Measurements from ENCODE around the gene GFY.
"Not testable (repeated sequence)": the region's sequence is repeated elsewhere in the genome, so short reads cannot be mapped to it uniquely, and the experiment has no call there.

Gene GFY

DNA sequence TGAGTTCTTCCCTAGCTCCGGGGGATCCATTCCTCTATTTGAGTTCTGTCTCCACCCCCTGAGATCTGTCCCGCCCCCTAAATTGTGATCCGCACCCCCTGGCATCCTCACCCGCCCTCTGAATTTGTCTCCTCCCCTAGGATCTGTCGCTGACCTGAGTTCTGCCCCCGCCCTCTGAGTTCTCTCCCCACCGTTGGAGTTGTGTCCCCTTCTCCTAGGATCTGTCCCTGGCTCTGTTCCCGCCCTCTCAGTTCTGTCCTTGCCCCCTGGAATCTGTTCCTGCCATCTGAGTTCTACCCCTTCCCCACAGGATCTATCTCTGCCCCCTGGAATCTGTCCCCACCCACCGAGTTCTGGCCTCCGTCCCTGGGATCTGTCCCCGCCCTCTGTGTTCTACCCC, 17.2 kb downstream of the GFY start:
- no peaks in the 10 kb centered on the region for H3K9me3 ChIP-seq (ENCODE audit: control insufficient read depth in 5 of 5, low read length in 5 of 5)
- peaks cover 0 to 9% (median 3%) of the 10 kb centered on the region in 5 donors for H3K36me3 ChIP-seq (ENCODE audit: control insufficient read depth in 5 of 5, insufficient read depth in 5 of 5, low read length in 5 of 5)
- no peak overlapping the region for H3K9ac ChIP-seq (ENCODE audit: low read length in 5 of 5)
- H3K4me3 ChIP-seq (ENCODE audit: low read depth in 1 of 5, low read length in 5 of 5) = peak overlapping the region; percentile 41 to 82 (median 57)
- H3K27me3 ChIP-seq (ENCODE audit: control insufficient read depth in 5 of 5, insufficient read depth in 4 of 5, low read length in 5 of 5) = peaks cover 25 to 40% (median 32%) of the 10 kb centered on the region in 5 donors
- peaks cover 3 to 33% (median 19%) of the 10 kb centered on the region in 5 donors for H3K4me1 ChIP-seq (ENCODE audit: control insufficient read depth in 5 of 5, insufficient read depth in 5 of 5, low read length in 5 of 5)
- no peak overlapping the region for H3K27ac ChIP-seq (ENCODE audit: low read depth, low read length)

DNA sequence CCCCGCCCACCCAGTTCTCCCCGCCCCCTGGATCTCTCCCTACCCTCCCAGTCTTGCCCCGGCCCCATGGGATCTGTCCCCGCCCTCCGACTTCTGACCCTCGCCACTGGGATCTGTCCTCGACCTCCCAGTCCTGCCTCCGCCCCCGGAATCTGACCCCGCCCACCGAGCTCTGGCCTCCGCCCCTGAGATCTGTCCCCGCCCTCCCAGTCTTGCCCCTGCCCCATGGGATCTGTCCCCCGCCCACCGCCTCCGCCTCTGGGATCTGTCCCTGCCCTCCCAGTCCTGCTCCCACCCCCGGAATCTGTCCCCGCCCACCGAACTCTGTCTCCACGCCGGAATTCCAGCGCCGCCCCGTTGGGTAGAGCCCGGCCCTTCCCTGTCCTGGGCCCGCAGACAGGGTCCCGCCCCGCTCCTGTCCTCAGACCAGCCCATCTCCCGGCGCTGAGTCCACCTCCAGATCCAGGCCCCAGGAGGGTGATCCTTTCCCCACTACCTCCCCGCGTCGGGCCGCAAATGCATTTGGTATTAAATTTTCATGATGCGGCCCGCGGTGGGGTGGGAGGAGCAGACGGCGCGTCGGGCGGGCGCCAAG, 17.7 kb downstream of the GFY start:
- peak overlapping the region in 4 of 5 donors; percentile 48 to 71 (median 61) for H3K9ac ChIP-seq (ENCODE audit: low read length in 5 of 5)
- H3K9me3 ChIP-seq (ENCODE audit: control insufficient read depth in 5 of 5, low read length in 5 of 5) = no peaks in the 10 kb centered on the region
- peak overlapping the region; percentile 67 for H3K27ac ChIP-seq (ENCODE audit: low read depth, low read length)
- peak overlapping the region; percentile 58 to 82 (median 76) for H3K4me3 ChIP-seq (ENCODE audit: low read depth in 1 of 5, low read length in 5 of 5)
- peaks cover 3 to 39% (median 22%) of the 10 kb centered on the region in 5 donors for H3K4me1 ChIP-seq (ENCODE audit: control insufficient read depth in 5 of 5, insufficient read depth in 5 of 5, low read length in 5 of 5)
- peaks cover 0 to 9% (median 3%) of the 10 kb centered on the region in 5 donors for H3K36me3 ChIP-seq (ENCODE audit: control insufficient read depth in 5 of 5, insufficient read depth in 5 of 5, low read length in 5 of 5)
- peaks cover 23 to 34% (median 27%) of the 10 kb centered on the region in 5 donors for H3K27me3 ChIP-seq (ENCODE audit: control insufficient read depth in 5 of 5, insufficient read depth in 4 of 5, low read length in 5 of 5)

DNA sequence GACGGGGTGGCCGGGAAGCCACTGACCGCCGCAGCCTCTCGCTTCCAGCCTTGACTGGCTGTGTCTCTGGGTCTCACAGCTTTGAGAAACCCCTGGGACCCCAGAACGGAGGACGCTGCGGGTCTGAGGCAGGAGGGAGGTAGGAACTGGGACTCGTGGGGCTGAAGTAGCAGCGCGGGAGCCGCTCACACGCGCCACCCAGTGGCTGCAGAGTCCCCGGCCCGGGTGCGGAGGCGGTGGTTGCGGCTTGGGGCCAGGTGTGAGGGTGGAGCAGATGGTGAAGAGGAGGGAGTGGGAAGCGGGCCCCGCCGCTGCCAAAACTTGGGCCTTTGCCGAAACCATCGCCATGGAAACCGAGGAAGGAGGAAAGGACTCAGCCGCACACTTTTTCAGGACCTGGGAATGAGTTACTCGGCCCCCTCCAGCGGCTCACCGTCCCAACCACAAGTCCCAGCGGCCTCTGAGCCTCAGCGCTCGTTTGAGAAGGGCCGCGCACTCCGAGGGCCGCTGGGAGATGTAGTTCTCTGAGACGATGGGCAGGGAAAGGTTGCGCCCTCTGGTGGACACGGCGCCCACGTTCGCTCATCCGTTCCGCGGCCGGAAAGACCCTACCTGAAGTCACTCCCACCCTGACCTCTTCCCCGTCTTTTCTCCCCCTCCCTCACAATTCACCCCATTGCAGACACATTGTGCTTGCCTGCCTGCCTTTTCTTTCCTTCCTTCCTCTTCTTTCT, 18.3 kb downstream of the GFY start:
- H3K27ac ChIP-seq (ENCODE audit: low read depth, low read length) = peak overlapping the region; percentile 67
- H3K4me3 ChIP-seq (ENCODE audit: low read depth in 1 of 5, low read length in 5 of 5) = peak overlapping the region; percentile 58 to 82 (median 76)
- H3K27me3 ChIP-seq (ENCODE audit: control insufficient read depth in 5 of 5, insufficient read depth in 4 of 5, low read length in 5 of 5) = peaks cover 16 to 29% (median 27%) of the 10 kb centered on the region in 5 donors
- H3K9ac ChIP-seq (ENCODE audit: low read length in 5 of 5) = peak overlapping the region; percentile 16 to 71 (median 56)
- H3K4me1 ChIP-seq (ENCODE audit: control insufficient read depth in 5 of 5, insufficient read depth in 5 of 5, low read length in 5 of 5) = peaks cover 3 to 42% (median 28%) of the 10 kb centered on the region in 5 donors
- peaks cover 0 to 11% (median 3%) of the 10 kb centered on the region in 5 donors for H3K36me3 ChIP-seq (ENCODE audit: control insufficient read depth in 5 of 5, insufficient read depth in 5 of 5, low read length in 5 of 5)
- no peaks in the 10 kb centered on the region for H3K9me3 ChIP-seq (ENCODE audit: control insufficient read depth in 5 of 5, low read length in 5 of 5)

DNA sequence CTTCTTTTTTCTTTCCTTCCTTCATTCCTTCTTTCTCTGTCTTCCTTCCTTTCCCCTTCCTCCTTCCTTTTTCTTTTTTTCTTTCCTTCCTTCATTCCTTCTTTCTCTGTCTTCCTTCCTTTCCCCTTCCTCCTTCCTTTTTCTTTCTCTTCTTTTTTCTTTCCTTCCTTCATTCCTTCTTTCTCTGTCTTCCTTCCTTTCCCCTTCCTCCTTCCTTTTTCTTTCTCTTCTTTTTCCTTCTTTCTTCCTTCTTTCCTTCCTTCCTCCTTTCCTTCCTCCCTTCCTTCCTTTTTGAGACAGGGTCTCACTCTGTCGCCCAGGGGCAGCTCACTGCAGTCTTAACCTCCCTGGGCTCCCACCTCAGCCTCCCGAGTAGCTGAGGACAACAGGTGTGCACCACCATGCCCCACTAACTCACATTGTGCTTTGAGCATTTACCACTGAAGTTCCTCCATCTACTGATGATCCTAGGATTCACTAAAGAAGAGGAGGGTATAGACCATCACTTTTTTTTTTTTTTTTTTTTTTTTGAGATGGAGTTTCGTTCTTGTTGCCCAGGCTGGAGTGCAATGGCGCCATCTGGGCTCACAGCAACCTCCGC, 19.0 kb downstream of the GFY start:
- not testable (repeated sequence) for H3K9ac ChIP-seq (ENCODE audit: low read length in 5 of 5); H3K27ac ChIP-seq (ENCODE audit: low read depth, low read length); H3K9me3 ChIP-seq (ENCODE audit: control insufficient read depth in 5 of 5, low read length in 5 of 5)
- H3K27me3 ChIP-seq (ENCODE audit: control insufficient read depth in 5 of 5, insufficient read depth in 4 of 5, low read length in 5 of 5) = peaks cover 10 to 23% (median 22%) of the 10 kb centered on the region in 5 donors
- H3K4me1 ChIP-seq (ENCODE audit: control insufficient read depth in 5 of 5, insufficient read depth in 5 of 5, low read length in 5 of 5) = peaks cover 3 to 42% (median 28%) of the 10 kb centered on the region in 5 donors
- H3K4me3 ChIP-seq (ENCODE audit: low read depth in 1 of 5, low read length in 5 of 5) = peak overlapping the region in 2 of 5 donors; percentile 74 to 76
- peaks cover 0 to 18% (median 4%) of the 10 kb centered on the region in 5 donors for H3K36me3 ChIP-seq (ENCODE audit: control insufficient read depth in 5 of 5, insufficient read depth in 5 of 5, low read length in 5 of 5)

DNA sequence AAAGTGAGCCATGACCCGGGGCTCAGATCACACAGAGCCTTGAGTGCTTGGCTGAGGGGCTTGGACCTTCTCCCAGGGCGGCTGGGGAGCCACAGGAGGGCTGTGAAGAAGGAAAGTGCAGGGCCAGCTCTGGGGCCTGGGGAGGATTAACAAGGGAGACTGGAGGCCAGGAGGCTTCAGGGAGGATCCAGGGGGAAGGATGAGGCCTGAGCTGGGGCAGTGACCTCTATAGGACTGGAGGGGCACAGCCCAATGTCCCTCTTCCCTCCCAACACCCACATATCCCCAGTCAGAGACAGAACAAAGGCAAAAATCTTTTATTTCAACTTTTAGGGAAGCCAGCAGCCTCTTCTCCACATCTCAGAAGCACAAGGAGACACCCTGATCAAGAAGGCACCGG, 20.8 kb downstream of the GFY start:
- Histone ChIP-seq H3K27me3 (ENCODE audit: control insufficient read depth in 5 of 5, insufficient read depth in 4 of 5, low read length in 5 of 5) (peaks cover 0 to 9% (median 6%) of the 10 kb centered on the region in 5 donors), H3K27ac (ENCODE audit: low read depth, low read length) (no peak overlapping the region), H3K4me3 (ENCODE audit: low read depth in 1 of 5, low read length in 5 of 5) (no peak overlapping the region), H3K36me3 (ENCODE audit: control insufficient read depth in 5 of 5, insufficient read depth in 5 of 5, low read length in 5 of 5) (peaks cover 0 to 22% (median 7%) of the 10 kb centered on the region in 5 donors), H3K4me1 (ENCODE audit: control insufficient read depth in 5 of 5, insufficient read depth in 5 of 5, low read length in 5 of 5) (peaks cover 3 to 43% (median 28%) of the 10 kb centered on the region in 5 donors), H3K9ac (ENCODE audit: low read length in 5 of 5) (no peak overlapping the region), H3K9me3 (ENCODE audit: control insufficient read depth in 5 of 5, low read length in 5 of 5) (no peaks in the 10 kb centered on the region)

DNA sequence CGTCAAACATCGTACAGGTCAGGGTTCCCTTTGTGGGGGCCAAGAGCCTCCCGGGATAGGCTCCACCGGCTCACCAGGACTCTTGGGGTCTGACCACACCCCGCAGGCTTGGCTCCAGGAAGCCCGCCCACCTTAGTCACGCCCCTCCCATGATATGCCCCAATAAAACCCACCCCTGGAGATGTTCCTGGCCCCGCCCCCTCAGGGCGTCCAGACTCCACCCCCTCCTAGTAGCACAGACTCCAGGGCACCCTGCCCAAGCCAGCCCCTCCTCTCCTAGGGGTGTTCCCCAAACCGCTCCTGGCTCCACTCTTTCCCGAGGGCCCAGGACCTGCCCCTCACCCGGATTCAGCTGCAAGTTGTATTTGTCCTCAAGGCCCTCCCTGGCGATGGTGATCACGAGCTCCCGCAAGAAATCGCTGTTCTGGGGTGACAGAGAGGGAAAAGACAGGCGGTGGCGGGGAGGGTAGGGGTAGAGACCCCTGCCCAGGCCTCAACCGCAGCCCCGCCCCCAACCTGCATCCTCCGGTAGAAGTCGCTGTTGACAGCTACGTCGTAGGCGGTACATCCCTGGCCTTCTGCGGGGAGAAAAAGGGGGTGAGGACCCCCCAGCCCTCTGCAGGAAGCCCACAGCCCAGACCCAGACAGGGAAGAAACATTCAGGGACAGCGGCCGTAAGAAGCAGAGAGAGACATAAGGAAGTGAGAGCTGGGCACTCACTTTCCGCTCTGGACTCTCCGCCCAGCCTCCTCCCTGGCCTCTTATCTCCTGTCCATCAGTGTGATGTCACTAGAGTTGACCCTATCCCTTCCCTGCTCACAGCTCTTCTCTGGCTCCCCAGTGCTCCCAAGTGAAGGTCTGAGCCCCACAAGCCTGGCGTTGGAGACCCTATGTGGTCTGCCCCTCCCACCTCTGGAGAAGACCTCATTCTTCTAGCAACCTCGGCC, 22.6 kb downstream of the GFY start:
- no peaks in the 10 kb centered on the region for H3K9me3 ChIP-seq (ENCODE audit: control insufficient read depth in 5 of 5, low read length in 5 of 5)
- no peak overlapping the region for H3K27ac ChIP-seq (ENCODE audit: low read depth, low read length)

DNA sequence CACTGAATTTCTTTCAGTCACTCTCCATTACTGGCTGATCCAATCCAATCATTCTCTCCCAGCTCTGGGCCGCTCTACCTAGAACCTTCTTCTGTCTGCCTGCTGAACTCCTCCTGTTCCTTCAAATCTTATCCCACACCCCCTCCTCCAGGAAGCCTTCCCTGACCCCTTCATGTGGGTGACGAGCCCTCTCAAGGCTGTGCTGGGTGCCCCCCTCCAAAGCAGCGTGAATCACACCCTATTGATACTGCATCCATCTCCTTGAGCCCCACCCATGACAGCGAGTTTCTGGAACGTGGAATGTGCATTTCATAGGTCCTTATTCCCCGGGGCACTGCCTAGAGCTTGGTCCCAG, 23.2 kb downstream of the GFY start:
- Histone ChIP-seq H3K4me3 (ENCODE audit: low read depth in 1 of 5, low read length in 5 of 5) (no peak overlapping the region), H3K36me3 (ENCODE audit: control insufficient read depth in 5 of 5, insufficient read depth in 5 of 5, low read length in 5 of 5) (peaks cover 0 to 22% (median 7%) of the 10 kb centered on the region in 5 donors), H3K9me3 (ENCODE audit: control insufficient read depth in 5 of 5, low read length in 5 of 5) (no peaks in the 10 kb centered on the region), H3K4me1 (ENCODE audit: control insufficient read depth in 5 of 5, insufficient read depth in 5 of 5, low read length in 5 of 5) (peaks cover 3 to 37% (median 23%) of the 10 kb centered on the region in 5 donors), H3K27me3 (ENCODE audit: control insufficient read depth in 5 of 5, insufficient read depth in 4 of 5, low read length in 5 of 5) (no peaks in the 10 kb centered on the region), H3K27ac (ENCODE audit: low read depth, low read length) (no peak overlapping the region), H3K9ac (ENCODE audit: low read length in 5 of 5) (no peak overlapping the region)

More for the DNA sequence above, 22.6 kb downstream of the GFY start:
- H3K36me3 ChIP-seq (ENCODE audit: control insufficient read depth in 5 of 5, insufficient read depth in 5 of 5, low read length in 5 of 5) = peaks cover 0 to 22% (median 7%) of the 10 kb centered on the region in 5 donors
- no peaks in the 10 kb centered on the region for H3K27me3 ChIP-seq (ENCODE audit: control insufficient read depth in 5 of 5, insufficient read depth in 4 of 5, low read length in 5 of 5)
- H3K4me3 ChIP-seq (ENCODE audit: low read depth in 1 of 5, low read length in 5 of 5) = peak overlapping the region in 3 of 5 donors; percentile 12 to 33 (median 18)
- H3K9ac ChIP-seq (ENCODE audit: low read length in 5 of 5) = peak overlapping the region in 1 of 5 donors; percentile 20
- peaks cover 3 to 41% (median 24%) of the 10 kb centered on the region in 5 donors for H3K4me1 ChIP-seq (ENCODE audit: control insufficient read depth in 5 of 5, insufficient read depth in 5 of 5, low read length in 5 of 5)

DNA sequence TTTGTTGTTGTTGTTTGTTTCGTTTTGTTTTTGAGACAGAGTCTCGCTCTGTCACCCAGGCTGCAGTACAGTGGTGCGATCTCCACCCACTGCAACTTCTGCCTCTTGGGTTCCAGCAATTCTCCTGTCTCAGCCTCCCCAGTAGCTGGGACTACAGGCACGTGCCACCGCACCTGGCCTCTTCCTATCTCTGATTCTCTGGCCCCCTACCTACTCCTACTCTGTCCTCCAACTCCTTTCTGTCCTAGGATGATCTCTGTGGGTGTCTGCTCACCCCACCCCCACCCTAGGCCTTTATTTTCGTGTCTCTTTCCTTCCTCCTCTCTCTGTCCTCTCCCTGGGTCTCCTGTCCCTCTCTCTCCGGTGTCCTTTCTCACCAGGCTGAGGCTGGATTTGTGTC, 25.2 kb downstream of the GFY start:
- no peak overlapping the region for H3K27ac ChIP-seq (ENCODE audit: low read depth, low read length)
- H3K4me3 ChIP-seq (ENCODE audit: low read depth in 1 of 5, low read length in 5 of 5) = peak overlapping the region in 1 of 5 donors; percentile 6
- H3K4me1 ChIP-seq (ENCODE audit: control insufficient read depth in 5 of 5, insufficient read depth in 5 of 5, low read length in 5 of 5) = peaks cover 0 to 45% (median 34%) of the 10 kb centered on the region in 5 donors
- H3K9ac ChIP-seq (ENCODE audit: low read length in 5 of 5) = peak overlapping the region in 3 of 5 donors; percentile 19 to 39 (median 28)
- peaks cover 0 to 22% (median 7%) of the 10 kb centered on the region in 5 donors for H3K36me3 ChIP-seq (ENCODE audit: control insufficient read depth in 5 of 5, insufficient read depth in 5 of 5, low read length in 5 of 5)
- no peaks in the 10 kb centered on the region for H3K9me3 ChIP-seq (ENCODE audit: control insufficient read depth in 5 of 5, low read length in 5 of 5)
- H3K27me3 ChIP-seq (ENCODE audit: control insufficient read depth in 5 of 5, insufficient read depth in 4 of 5, low read length in 5 of 5) = no peaks in the 10 kb centered on the region

DNA sequence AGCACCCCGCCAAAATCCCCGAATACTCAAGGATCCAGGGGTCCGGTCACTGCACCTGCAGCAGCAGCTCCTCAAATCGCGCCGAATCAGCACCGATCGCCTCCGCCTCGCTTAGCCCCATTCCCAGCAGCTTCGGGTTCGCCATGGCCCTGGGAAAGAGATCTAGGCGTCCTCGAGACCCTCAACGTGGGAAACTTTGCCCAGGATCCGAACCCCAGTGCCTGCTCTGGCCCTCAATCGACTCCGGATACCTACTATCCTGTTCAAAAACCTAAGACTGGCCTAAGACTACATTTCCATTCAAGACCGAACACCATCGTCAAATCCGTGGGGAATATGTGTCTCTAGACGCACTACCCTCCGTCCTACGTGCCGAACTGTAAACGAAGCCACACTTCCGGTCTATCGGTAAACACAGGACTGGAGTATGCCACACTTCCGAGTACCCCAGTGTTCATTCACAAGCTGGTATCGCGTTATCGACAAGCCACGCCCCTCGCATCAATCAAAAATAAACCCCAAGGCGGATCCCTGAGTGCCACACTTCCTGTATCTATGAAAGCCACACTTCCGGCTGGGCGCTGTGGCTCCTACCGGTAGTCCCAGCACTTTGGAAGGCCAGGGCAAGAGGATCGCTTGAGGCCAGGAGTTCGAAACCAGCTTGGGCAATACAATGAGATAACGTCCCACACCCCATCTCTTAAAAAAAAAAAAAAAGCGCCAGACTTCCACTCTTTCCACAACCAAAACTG, 26.4 kb downstream of the GFY start, which contains the start of gene PIH1D1:
Gene PIH1D1 (minus strand): TSS at position 385 of the 752 bp plus-strand sequence. CDS start 240 bp downstream, at position 145.
- H3K27me3 ChIP-seq (ENCODE audit: control insufficient read depth in 5 of 5, insufficient read depth in 4 of 5, low read length in 5 of 5) = no peaks in the 10 kb centered on the region
- peak within 1 kb of the TSS; percentile 76 to 97 (median 93) for H3K4me3 ChIP-seq (ENCODE audit: low read depth in 1 of 5, low read length in 5 of 5)
- H3K4me1 ChIP-seq (ENCODE audit: control insufficient read depth in 5 of 5, insufficient read depth in 5 of 5, low read length in 5 of 5) = peaks cover 6 to 54% (median 42%) of the 10 kb centered on the region in 5 donors
- H3K36me3 ChIP-seq (ENCODE audit: control insufficient read depth in 5 of 5, insufficient read depth in 5 of 5, low read length in 5 of 5) = peaks cover 0 to 20% (median 7%) of the 10 kb centered on the region in 5 donors
- no peaks in the 10 kb centered on the region for H3K9me3 ChIP-seq (ENCODE audit: control insufficient read depth in 5 of 5, low read length in 5 of 5)
- peak within 1 kb of the TSS; percentile 87 to 95 (median 92) for H3K9ac ChIP-seq (ENCODE audit: low read length in 5 of 5)
- H3K27ac ChIP-seq (ENCODE audit: low read depth, low read length) = peak within 1 kb of the TSS; percentile 92

Measured in subcutaneous abdominal adipose tissue (tissue), 5 donors.